BJ (cell line): ENCODE data around the gene TTC39C. TPM values are rescaled to one million over a fixed set of nuclear protein-coding genes. Genes with fewer than 3 reads are reported as not detected.

Source experiments
- CTCF ChIA-PET: fragments of 350-600 bp; formaldehyde crosslinking; extraction: SDS; loops from one replicate; lab custom pipeline; 2021; ENCODE audit warnings: antibody characterized with exemption, inconsistent platforms; lab: Yijun Ruan, JAX
- POLR2A ChIA-PET: fragments of 300-600 bp; sonication (Branson Sonifier 250); formaldehyde crosslinking; extraction: SDS; loops from one replicate; lab custom pipeline; 2021; ENCODE audit warnings: antibody characterized with exemption; lab: Charles Lee
- DNase-seq: peaks from one replicate; pipeline ENCODE4 v3.0.0-alpha.2; 2011; ENCODE audit warnings: low read depth
- H3K27me3 ChIP-seq: 2 replicates; pipeline ENCODE4 v1.6.0; 2011; ENCODE audit warnings: low read length; ENCODE audit not compliant: control insufficient read depth, insufficient read depth
- H3K36me3 ChIP-seq: 2 replicates; pipeline ENCODE4 v1.5.1; 2011; ENCODE audit warnings: low read length; ENCODE audit not compliant: control insufficient read depth, insufficient read depth
- H3K4me3 ChIP-seq: 2 replicates; pipeline ENCODE4 v1.5.1; 2011; ENCODE audit warnings: low read depth, mild to moderate bottlenecking, control low read depth, low read length
- CTCF ChIP-seq: IDR thresholded peaks from 2 replicates; pipeline ENCODE4 v1.5.1; 2011; ENCODE audit warnings: low read depth, mild to moderate bottlenecking, control low read depth, inconsistent platforms, low read length, moderate library complexity; ENCODE audit not compliant: insufficient read depth
- polyA plus RNA-seq: library from polyadenylated mRNA; depleted of rRNA; stranded (reverse); fragments of >200 nt; gene quantifications from 2 replicates; pipeline ENCODE4 v1.2.3, GENCODE V29; 2011

TTC39C gene
- polyA plus RNA-seq, 1 experiment: 37.9 TPM

GRCh38 chr18:24031318-24031717, 16.8 kb downstream of the TTC39C start:
- DNase-seq: no peak
- Histone ChIP-seq H3K36me3 (no peaks in the 10 kb centered on the region), H3K27me3 (no peaks in the 10 kb centered on the region), H3K4me3 (no peak overlapping the region)
- CTCF ChIA-PET: interaction anchor here (0.9 kb wide), 1 partner anchor 20 kb away, joined by 3 read pairs; no protein-coding TSS in a partner anchor
- POLR2A ChIA-PET: no interaction called here
- no peak for TF ChIP-seq CTCF

GRCh38 chr18:24031916-24032315, 17.4 kb downstream of the TTC39C start:
- no peaks in the 10 kb centered on the region for H3K27me3 ChIP-seq
- no peak for DNase-seq
- ChIA-PET POLR2A (no interaction called here), CTCF (interaction anchor here (0.9 kb wide), 1 partner anchor 19 kb away, joined by 3 read pairs; no protein-coding TSS in a partner anchor)
- no peaks in the 10 kb centered on the region for H3K36me3 ChIP-seq
- no peak for TF ChIP-seq CTCF
- no peak overlapping the region for H3K4me3 ChIP-seq

GRCh38 chr18:24033641-24034412, 19.3 kb downstream of the TTC39C start:
- TF ChIP-seq CTCF: no peak
- Histone ChIP-seq H3K4me3 (no peak overlapping the region), H3K27me3 (no peaks in the 10 kb centered on the region), H3K36me3 (no peaks in the 10 kb centered on the region)
- CTCF ChIA-PET: no interaction called here
- POLR2A ChIA-PET: no interaction called here
- DNase-seq: no peak

- no peaks in the 10 kb centered on the region for H3K36me3 ChIP-seq
- no peaks in the 10 kb centered on the region for H3K27me3 ChIP-seq
- no peak overlapping the region for H3K4me3 ChIP-seq
- DNase-seq: no peak
- POLR2A ChIA-PET: no interaction called here
- CTCF ChIA-PET: no interaction called here
- no peak for TF ChIP-seq CTCF
These were observed 20.8 kb downstream of the TTC39C start for GRCh38 chr18:24035316-24035715.

GRCh38 chr18:24039671-24040070, 25.1 kb downstream of the TTC39C start:
- no peak for DNase-seq
- H3K36me3 ChIP-seq: no peaks in the 10 kb centered on the region
- POLR2A ChIA-PET: no interaction called here
- H3K27me3 ChIP-seq: no peaks in the 10 kb centered on the region
- no peak overlapping the region for H3K4me3 ChIP-seq
- CTCF ChIA-PET: no interaction called here
- no peak for TF ChIP-seq CTCF
